NCI-H2107 treated with DMSO at 0.1 percent for 48 hours (cell line): ENCODE measurements around the gene KLF3.
"Not testable (repeated sequence)": the region's sequence is repeated elsewhere in the genome, so short reads cannot be mapped to it uniquely, and the experiment has no call there.

Source experiments
- DNase-seq: peaks from one replicate; lab custom pipeline; 2025; ENCODE audit not compliant: unreplicated experiment; lab: John Stamatoyannopoulos, UW

Gene KLF3

DNA sequence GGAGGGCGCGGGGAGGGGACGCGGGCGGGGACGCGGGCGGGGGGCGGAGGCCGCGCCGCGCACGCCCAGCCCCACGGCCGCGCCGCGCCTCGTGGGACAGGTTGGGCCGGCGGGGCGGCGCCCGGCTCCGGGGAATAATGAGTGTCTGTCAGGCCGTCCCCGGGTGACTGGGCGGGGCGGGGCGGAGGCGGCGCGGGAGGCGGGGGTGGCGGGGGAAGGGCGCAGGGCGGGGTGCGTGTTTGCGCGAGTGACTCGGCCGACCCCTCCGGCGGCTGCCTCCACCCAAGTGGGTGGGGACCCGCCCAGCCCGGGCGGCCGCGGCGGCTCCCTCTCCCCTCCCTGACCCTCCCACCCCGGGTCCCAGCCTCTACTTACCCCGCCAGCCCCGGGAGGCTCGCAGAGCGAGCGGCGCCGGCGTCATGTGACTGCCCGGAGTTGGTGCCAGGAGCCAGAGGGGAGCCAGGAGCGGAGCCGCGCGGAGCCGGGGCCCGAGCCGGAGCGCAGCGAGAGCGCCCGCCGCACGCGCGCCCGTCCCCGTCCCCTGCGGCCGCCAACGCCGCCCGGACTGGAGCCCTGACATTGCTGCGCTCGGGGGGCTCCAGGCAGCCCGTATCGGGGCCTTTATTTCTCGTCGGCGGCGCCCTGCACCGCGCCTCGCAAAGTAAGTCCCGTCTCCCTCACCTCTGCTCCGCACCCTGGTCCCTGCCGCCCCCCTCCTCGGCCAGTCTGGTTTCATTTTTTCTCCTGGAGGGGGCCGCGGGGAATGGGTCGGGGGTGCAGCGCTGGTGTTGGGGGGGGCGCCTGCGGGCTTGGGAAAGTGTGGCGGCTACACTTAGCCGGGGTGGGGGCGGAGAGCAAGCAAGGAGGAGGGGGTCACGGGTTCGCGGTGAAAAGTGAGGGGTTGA, at the start of gene KLF3:
KLF3 (plus strand) TSS at position 399 of the 905 bp plus-strand sequence. CDS start 16,427 bp downstream, outside the sequence.
- peak; percentile 32 for DNase-seq

DNA sequence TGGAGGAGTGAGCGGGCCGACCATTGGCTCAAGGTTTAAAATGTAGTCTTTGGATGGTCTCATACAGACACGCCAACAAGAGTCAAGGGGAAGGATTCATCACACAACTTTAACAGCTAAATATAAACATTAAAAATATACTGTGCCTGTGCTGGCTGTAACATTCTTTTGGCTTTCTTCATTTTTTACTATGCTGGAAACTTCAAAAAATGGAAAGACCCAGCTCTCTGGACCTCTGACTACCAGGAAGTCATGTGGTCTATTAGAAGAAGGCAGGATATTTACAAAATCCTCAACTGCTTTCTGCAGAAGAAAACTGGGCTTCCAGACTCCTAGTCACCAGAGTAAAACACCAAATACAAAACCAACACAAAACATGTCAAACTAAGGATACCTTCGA, 49.8 kb upstream of the KLF3 start:
- DNase-seq: no peak

- no peak for DNase-seq
Observed at GRCh38 chr4:38615847-38616246, 48.2 kb upstream of the KLF3 start.

- no peak for DNase-seq
Observed at GRCh38 chr4:38618505-38618904, 45.5 kb upstream of the KLF3 start.

DNA sequence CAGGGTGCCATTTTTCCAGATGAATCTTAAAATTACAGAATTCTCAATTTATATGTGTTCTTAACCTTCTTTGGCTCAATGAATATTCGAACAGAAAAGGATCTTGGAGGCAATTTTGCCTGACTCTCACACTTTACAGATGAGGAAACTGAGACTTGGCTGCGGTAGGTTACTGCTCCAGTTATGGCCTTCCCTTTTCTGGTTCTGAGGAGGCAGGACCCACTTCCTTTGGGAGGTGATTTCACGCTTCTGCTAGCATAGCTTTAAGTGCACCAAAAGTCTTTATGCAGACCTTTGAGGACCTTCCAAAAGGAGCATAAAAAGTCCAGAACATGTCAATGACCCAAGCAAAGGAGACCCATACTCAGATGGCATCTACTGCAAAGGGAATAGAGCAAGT, 44.7 kb upstream of the KLF3 start:
- DNase-seq: no peak

- no peak for DNase-seq
Observed at GRCh38 chr4:38620065-38620464, 43.9 kb upstream of the KLF3 start.

- no peak for DNase-seq
Observed at GRCh38 chr4:38620527-38621027, 43.4 kb upstream of the KLF3 start.

DNA sequence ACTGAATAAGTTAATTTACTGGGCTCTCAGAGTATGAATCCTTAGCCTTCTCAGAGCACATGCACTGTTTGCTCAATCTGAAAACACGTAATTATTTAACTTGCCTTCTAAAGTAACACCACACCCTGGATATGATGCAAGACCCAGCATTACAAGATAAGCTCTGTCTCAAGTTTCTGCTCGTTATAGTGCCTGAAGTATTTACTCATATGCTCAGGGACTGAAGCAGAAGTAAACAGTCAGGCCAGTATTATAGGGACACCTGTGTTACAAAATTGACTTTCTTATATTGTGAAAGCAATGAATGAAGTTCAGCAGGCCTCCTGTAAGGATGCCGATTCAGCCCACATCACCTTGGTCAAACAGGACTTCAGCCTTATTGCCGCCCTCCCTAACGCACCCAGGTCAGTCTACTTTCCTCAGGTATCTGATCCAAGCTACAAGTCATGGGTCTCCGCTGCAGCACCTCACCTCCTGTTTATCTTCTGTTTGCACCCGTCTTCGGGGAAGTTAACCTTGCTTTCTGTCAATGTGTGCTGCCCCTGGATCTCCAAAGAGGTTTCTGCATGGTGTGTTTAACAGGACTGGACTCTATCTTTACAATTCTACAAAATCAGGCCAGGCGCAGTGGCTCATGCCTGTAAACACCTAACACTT, 42.8 kb upstream of the KLF3 start:
- DNase-seq: peak; percentile 92

- no peak for DNase-seq
Observed at GRCh38 chr4:38621831-38622230, 42.2 kb upstream of the KLF3 start.

GRCh38 chr4:38622340-38622739, 41.7 kb upstream of the KLF3 start:
- not testable (repeated sequence) for DNase-seq

- DNase-seq: no peak
Observed at GRCh38 chr4:38623260-38623659, 40.7 kb upstream of the KLF3 start.

- no peak for DNase-seq
Observed at GRCh38 chr4:38624311-38624710, 39.7 kb upstream of the KLF3 start.

DNA sequence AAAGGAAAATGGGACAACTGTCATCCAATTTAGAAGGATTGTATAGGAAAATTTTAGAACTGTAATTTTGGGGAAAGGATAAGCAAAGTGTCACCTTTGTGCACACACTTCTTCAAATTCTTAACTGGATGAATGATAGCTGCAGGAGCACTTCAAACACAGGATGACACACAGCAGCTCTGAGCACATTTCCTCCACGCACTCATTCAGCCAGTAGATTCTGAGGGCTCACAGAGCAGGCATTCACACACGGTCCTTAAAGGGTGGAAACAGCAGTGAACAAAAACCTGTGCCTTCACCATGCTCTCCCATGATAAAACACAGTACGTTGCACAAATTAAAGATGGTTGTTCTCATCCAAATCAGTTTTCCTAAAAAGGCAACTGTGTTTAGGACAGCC, 38.5 kb upstream of the KLF3 start:
- DNase-seq: no peak

DNA sequence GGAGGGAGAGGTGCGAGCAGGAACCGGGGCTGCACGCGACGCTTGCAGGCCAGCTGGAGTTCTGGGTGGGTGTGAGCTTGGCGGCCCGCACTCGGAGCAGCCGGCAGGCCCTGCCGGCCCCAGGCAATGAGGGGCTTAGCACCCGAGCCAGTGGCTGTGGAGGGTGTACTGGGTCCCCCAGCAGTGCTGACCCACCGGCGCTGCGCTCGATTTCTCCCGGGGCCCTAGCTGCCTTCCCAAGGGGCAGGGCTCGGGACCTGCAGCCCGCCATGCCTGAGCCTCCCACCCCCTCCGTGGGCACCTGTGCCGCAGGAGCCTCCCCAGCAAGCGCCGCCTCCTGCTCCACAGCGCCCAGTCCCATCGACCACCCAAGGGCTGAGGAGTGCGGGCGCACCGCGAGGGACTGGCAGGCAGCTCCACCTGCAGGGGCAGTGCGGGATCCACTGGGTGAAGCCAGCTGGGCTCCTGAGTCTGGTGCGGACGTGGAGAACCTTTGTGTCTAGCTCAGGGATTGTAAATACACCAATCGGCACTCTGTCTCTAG, 37.0 kb upstream of the KLF3 start:
- DNase-seq: not testable (repeated sequence)

GRCh38 chr4:38630519-38630918, 33.5 kb upstream of the KLF3 start:
- DNase-seq: no peak

- no peak for DNase-seq
Observed at GRCh38 chr4:38634047-38634759, 29.8 kb upstream of the KLF3 start.

GRCh38 chr4:38639242-38639641, 24.8 kb upstream of the KLF3 start:
- no peak for DNase-seq

GRCh38 chr4:38641811-38642210, 22.2 kb upstream of the KLF3 start:
- no peak for DNase-seq

- DNase-seq: no peak
Observed at GRCh38 chr4:38644201-38644600, 19.8 kb upstream of the KLF3 start.

GRCh38 chr4:38647101-38647819, 16.7 kb upstream of the KLF3 start:
- DNase-seq: no peak

DNA sequence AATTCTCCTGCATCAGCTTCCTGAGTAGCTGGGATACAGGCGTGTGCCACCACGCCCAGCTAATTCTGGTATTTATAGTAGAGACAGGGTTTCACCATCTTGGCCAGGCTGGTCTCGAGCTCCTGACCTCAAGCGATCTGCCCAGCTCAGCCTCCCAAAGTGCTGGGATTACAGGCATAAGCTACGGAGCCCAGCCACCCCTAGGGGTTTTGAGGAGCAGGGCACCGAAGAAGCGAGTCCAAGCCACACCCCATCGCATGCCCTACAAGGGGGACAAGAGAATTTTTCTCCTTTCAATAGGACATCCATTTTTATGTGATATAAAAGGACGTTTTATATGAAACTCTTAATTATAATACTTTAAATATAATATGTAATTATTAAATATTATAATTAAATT, 13.9 kb upstream of the KLF3 start:
- no peak for DNase-seq
